Mesodermal cell (in vitro differentiated cells): ENCODE data around the gene CIT.
"Not testable (repeated sequence)": the region's sequence is repeated elsewhere in the genome, so short reads cannot be mapped to it uniquely, and the experiment has no call there.

Experiments used
- H3K27ac ChIP-seq: 2 replicates; pipeline ENCODE4 v1.7.0; 2013; ENCODE audit warnings: mild to moderate bottlenecking, low read depth, low read length, moderate library complexity; ENCODE audit not compliant: severe bottlenecking
- H3K36me3 ChIP-seq: 2 replicates; pipeline ENCODE4 v1.7.1; 2013; ENCODE audit warnings: mild to moderate bottlenecking, low read length, moderate library complexity; ENCODE audit not compliant: control insufficient read depth, insufficient read depth
- H3K4me1 ChIP-seq: one replicate; pipeline ENCODE4 v1.7.1; 2013; ENCODE audit warnings: mild to moderate bottlenecking, low read length; ENCODE audit not compliant: insufficient read depth, control insufficient read depth, poor library complexity, severe bottlenecking
- H3K4me3 ChIP-seq: 2 replicates; pipeline ENCODE4 v1.7.0; 2013; ENCODE audit warnings: low read length, control low read depth, mild to moderate bottlenecking; ENCODE audit not compliant: insufficient read depth, poor library complexity, severe bottlenecking; ENCODE audit errors: extremely low read depth
- H3K9me3 ChIP-seq: 2 replicates; pipeline ENCODE4 v1.7.1; 2013; ENCODE audit warnings: mild to moderate bottlenecking, low read length, moderate library complexity; ENCODE audit not compliant: control insufficient read depth
- WGBS, 2 experiments: methylation state at CpG; one replicate each; pipeline ENCODE4 v1.1.5; 2013; ENCODE audit warnings: missing lambda C conversion rate in 2 of 2; ENCODE audit not compliant: insufficient coverage in 2 of 2; 5-methylcytosine and 5-hydroxymethylcytosine counted together

CIT gene

DNA sequence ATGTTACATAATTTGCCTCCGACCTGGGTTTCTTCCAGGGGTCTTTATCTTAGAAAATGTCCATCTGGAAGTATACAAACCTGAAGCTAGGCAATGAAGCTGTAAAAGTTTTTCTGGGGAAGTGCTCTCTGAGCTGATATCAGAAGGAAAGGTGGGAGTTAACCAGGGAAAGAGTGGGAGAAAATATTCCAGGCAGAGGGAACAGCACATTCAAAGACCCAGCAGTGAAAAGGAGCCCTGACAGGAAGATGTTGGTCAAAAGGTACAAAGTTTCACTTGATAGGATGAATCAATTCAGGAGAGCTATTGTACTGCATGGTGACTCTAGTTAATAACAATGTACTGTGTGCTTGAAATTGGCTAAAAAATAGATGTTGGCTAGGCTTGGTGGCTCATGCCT, 17.8 kb upstream of the CIT start:
- WGBS, 2 experiments, result 86% methylated on average over 1 of the region's 1 CpG; no CpG with 5 or more reads in 1 of the 2 experiments
- H3K9me3 ChIP-seq, result no peaks in the 10 kb centered on the region
- H3K36me3 ChIP-seq, result no peaks in the 10 kb centered on the region
- no peaks in the 10 kb centered on the region for H3K4me1 ChIP-seq
- H3K4me3 ChIP-seq, result no peak overlapping the region
- no peak overlapping the region for H3K27ac ChIP-seq

DNA sequence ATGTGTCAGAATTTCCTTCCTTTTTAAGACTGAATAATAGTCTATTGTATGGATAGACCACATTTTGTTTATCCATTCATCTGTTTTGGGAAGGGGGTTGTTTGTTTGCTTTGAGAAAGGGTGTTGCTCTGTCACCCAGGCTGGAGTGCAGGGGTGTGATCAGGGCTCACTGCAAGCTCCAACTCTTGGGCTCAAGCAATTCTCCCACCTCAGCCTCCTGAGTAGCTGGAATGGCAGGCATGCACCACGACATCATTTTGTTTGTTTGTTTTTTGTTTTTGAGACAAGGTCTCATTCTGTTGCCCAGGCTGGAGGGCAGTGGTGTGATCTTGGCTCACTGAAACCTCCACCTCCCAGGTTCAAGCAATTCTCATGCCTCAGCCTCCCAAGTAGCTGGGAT, 15.5 kb upstream of the CIT start:
- WGBS, 2 experiments, result no CpG with 5 or more reads among the region's 1 CpG
- H3K36me3 ChIP-seq, H3K27ac ChIP-seq, H3K4me3 ChIP-seq, H3K4me1 ChIP-seq, H3K9me3 ChIP-seq: not testable (repeated sequence)

DNA sequence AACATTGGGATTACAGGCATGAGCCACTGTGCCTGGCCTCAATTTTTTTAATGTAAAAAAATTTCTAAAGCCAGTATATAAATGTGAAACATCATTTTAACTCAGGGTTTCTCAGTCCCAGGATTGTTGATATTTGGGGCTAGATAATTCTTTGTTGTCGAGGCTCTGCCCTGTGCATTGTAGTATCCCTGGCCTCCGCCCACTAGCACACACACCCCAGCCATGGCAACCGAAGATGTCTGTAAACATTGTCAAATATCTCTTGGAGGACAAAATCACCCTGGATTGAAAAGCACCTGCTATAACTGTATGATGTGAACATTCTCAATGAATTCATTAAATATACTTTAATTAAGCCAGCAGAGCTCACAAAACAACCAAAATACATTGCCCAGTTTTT, 8.4 kb upstream of the CIT start:
- 80% methylated on average over 1 of the region's 3 CpGs; no CpG with 5 or more reads in 1 of the 2 experiments for WGBS, 2 experiments
- H3K27ac ChIP-seq, result no peak overlapping the region
- H3K4me1 ChIP-seq, result no peaks in the 10 kb centered on the region

DNA sequence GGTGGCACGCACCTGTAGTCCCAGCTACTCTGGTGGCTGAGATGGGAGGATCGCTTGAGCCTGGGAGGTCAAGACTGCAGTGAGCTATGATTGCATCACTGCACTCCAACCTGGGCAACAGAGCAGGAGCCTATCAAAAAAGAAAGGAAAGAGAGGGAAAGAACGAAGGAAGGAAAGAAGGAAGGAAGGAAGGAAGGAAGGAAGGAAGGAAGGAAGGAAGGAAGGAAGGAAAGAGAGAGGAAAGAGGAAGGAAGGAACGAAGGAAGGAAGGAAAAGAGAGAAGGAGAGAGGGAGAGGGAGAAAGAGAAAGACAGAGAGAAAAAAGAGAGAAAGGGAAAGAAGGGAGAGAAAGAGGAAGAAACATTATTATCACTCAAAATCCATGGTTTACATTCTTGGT, 6.7 kb upstream of the CIT start:
- not testable (repeated sequence) for H3K4me3 ChIP-seq, H3K4me1 ChIP-seq, H3K27ac ChIP-seq, H3K36me3 ChIP-seq, H3K9me3 ChIP-seq
- 81 to 89% methylated on average over 3 to 4 of the region's 4 CpGs for WGBS, 2 experiments

More for the DNA sequence above, 8.4 kb upstream of the CIT start:
- Histone ChIP-seq H3K36me3 (no peaks in the 10 kb centered on the region), H3K4me3 (no peak overlapping the region), H3K9me3 (no peaks in the 10 kb centered on the region)

DNA sequence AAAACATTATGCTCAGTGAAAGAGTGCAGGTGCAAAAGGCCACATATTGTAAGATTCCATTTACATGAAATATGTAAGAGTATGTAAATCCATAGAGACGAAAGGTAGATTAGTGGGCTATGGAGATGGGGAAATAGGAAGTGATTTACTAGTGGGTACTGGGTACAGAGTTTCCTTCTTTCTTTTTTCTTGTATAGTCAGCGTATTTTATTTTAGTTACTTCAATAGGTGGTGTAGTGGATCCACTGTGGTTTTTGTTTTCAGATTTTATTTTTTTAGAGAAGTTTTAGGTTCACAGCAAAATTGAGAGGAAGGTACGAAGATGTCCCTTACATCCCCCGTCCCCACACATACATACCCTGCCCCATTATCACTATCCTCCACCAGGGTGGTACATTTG, 6.1 kb upstream of the CIT start:
- Histone ChIP-seq H3K36me3 (no peaks in the 10 kb centered on the region), H3K4me3 (no peak overlapping the region), H3K4me1 (no peaks in the 10 kb centered on the region), H3K9me3 (no peaks in the 10 kb centered on the region), H3K27ac (no peak overlapping the region)
- WGBS, 2 experiments, result 80 to 100% methylated on average over 1 of the region's 4 CpGs

DNA sequence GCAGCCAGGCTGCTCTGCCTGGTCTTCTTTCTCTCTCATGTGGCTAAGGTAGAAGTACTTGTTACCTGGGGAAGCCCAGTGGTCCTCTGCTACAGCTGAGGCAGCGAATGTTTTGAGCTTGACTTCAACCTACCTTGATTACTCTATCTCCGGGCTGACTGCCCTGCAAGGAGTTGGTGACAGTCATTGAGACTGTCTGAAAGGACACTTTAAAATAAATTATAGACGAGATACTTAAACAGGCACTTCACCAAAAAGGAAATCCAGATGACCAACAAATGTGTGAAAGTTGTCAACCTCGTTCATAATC, 474 bp upstream of the CIT start:
- H3K4me1 ChIP-seq, result no peaks in the 10 kb centered on the region
- no CpG with 5 or more reads among the region's 4 CpGs for WGBS, 2 experiments
- H3K36me3 ChIP-seq, result peaks cover 30% of the 10 kb centered on the region
- no peak overlapping the region for H3K27ac ChIP-seq
- peak overlapping the region; percentile 84 for H3K4me3 ChIP-seq
- no peaks in the 10 kb centered on the region for H3K9me3 ChIP-seq

DNA sequence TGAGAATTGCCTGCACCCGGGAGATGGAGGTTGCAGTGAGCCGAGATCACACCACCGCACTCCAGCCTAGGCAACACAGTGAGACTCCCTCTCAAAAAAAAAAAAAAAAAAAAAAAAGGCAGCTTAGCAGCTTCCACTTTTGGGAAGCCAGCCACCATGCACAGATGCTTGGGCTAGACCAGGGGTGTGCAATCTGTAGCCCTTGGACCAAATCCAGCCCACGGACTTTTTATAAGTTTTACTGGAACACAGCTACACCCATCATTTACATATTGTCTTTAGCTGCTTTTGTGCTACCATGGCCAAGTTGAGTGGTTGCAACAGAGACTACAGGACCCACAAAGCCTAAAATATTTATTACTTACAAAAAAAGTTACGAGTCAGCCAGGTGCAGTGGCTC, 6.7 kb downstream of the CIT start:
- Histone ChIP-seq H3K9me3 (no peaks in the 10 kb centered on the region), H3K4me3 (no peak overlapping the region), H3K4me1 (peaks cover 4% of the 10 kb centered on the region), H3K27ac (no peak overlapping the region), H3K36me3 (peaks cover 84% of the 10 kb centered on the region)
- WGBS, 2 experiments, result 90 to 93% methylated on average over 2 to 3 of the region's 5 CpGs

DNA sequence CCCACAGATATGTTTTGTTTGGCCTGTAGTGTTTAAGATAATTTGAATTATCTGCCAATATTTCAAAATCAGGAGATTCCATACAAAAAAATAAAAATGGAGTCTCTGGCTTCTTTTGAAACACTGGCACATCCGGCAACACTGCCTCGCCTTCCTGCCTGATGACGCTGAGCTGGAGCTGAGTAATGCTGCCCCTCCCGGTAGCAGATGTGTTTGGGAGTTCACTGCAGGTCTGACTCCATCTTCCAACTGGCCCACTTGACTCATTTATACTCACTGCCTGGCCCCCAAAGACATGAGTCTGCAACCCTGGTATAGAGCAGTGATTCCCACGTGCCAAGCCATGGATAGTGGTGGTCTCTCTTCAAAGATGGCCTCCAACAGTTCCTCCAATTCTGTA, 7.4 kb downstream of the CIT start:
- Histone ChIP-seq H3K36me3 (peaks cover 84% of the 10 kb centered on the region), H3K27ac (no peak overlapping the region), H3K4me3 (no peak overlapping the region), H3K4me1 (peaks cover 4% of the 10 kb centered on the region), H3K9me3 (no peaks in the 10 kb centered on the region)
- 87 to 97% methylated on average over 4 to 5 of the region's 5 CpGs for whole genome bisulfite sequencing, 2 experiments

DNA sequence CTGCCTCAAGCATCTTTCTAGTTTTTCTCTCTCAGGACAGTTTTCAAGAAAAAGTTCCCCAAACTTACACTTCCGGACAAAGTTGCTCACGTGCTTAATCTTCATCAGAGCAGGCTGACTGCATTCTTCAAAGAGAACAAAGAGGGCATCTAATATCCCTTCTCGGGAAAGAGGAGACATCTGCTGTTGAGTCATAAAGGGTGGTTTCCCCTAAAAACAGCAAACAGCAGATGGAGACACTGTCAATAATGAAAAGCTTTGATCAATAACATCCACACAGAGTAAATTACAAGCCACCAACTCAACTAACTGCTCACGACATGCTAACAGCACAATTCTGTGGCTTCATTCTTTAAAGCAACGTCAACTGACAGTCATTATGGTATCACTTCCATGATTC, 8.1 kb downstream of the CIT start:
- WGBS, 2 experiments, result 93 to 94% methylated on average over 3 to 5 of the region's 5 CpGs
- peaks cover 4% of the 10 kb centered on the region for H3K4me1 ChIP-seq
- no peaks in the 10 kb centered on the region for H3K9me3 ChIP-seq
- H3K4me3 ChIP-seq, result no peak overlapping the region
- H3K36me3 ChIP-seq, result peaks cover 85% of the 10 kb centered on the region
- peak overlapping the region; percentile 45 for H3K27ac ChIP-seq

DNA sequence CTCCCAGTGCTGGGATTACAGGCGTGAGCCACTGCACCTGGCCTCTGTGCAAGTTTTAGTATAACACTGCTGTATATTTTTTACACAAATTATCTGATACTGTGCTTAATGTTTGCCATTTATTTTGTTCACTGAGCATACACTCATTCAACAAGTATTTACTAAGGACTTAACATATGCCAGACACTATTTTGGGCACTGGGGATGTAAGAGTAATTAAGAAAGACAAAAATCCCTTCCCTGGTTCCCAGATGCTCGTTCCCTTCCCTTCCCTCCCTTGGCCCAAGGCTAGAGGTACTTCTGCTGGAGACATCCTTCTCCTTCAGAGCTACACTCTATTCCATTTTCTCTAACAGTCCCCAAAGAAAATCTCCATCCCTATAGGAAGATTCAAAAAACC, 12.5 kb downstream of the CIT start:
- no peak overlapping the region for H3K27ac ChIP-seq
- H3K9me3 ChIP-seq, result no peaks in the 10 kb centered on the region
- H3K4me1 ChIP-seq, result peaks cover 4% of the 10 kb centered on the region
- WGBS, 2 experiments, result 80 to 100% methylated on average over 1 of the region's 2 CpGs
- H3K36me3 ChIP-seq, result peaks cover 72% of the 10 kb centered on the region
- no peak overlapping the region for H3K4me3 ChIP-seq

DNA sequence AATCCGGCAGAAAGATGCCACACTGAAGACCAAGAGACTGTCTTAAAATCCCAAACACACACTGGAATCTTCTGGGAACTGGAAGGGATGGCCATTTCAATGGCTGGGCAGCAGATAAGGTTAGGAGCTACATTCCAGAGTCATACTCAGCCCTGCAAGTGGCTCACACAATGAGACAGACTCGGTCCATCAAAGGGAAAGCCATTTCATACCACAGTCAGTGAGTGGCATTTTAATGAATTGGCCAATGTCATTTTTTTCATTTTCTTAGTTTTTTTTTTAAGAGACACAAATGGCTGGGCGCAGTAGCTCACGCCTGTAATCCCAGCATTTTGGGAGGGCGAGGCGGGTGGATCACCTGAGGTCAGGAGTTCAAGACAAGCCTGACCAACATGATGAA, 17.9 kb downstream of the CIT start:
- Histone ChIP-seq H3K4me1 (no peaks in the 10 kb centered on the region), H3K36me3 (peaks cover 56% of the 10 kb centered on the region), H3K9me3 (no peaks in the 10 kb centered on the region), H3K4me3 (no peak overlapping the region), H3K27ac (no peak overlapping the region)
- 83 to 100% methylated on average over 1 to 4 of the region's 6 CpGs for WGBS, 2 experiments
